Measurements from ENCODE around the gene CADPS2.

The CADPS2 gene

DNA sequence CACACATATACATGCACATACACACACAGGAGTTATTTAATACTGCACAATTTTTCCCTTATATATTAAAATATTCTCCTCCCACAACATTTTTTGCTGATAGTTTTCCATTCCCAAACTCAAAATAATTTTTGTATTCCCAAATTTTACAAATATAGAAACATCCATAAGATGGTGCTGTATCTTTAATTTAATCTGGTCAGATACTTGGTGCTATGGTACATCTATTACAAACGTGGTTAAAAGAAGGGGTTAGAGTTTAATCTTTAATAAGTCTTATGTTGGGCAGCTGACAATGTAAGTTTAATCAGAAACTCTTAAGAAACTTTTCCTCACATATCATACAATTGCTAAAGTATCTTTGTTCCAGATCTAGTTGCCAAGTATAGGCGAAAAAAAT, 10.2 kb upstream of the CADPS2 start:
- TF ChIP-seq, protein P1, sequence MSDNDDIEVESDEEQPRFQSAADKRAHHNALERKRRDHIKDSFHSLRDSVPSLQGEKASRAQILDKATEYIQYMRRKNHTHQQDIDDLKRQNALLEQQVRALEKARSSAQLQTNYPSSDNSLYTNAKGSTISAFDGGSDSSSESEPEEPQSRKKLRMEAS (IDR thresholded peaks at IDR 0.05): no peak
- TF ChIP-seq, protein P2, sequence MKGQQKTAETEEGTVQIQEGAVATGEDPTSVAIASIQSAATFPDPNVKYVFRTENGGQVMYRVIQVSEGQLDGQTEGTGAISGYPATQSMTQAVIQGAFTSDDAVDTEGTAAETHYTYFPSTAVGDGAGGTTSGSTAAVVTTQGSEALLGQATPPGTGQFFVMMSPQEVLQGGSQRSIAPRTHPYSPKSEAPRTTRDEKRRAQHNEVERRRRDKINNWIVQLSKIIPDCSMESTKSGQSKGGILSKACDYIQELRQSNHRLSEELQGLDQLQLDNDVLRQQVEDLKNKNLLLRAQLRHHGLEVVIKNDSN (IDR thresholded peaks at IDR 0.05): no peak

DNA sequence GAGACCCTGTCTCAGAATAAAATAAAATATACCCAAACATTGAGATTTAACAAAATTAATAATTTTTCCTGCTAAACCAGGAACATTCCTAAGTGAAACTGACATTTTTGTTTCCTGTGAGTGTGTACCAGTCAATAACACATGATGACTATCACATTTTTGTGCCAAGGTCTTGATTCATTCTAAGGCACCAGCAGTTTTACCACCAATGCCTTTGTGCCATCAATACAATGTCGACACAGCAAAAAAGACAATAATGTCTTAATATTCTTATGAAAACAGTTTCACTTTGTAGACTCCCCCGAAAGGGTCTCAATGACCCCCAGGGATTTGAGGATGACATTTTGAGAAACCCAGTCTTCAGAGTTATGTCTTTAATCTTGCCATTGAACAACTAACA, 7.2 kb upstream of the CADPS2 start:
- no peak for TF ChIP-seq NFIC (IDR thresholded peaks at IDR 0.05)
- no peak for TF ChIP-seq EGR1 (IDR thresholded peaks at IDR 0.05)
- no peak for TF ChIP-seq ZBTB7A (IDR thresholded peaks at IDR 0.05; ENCODE audit: low read depth)
- no peak for TF ChIP-seq FOXM1 (IDR thresholded peaks at IDR 0.05; ENCODE audit: borderline replicate concordance, low read depth)
- no peak for TF ChIP-seq TEAD4 (IDR thresholded peaks at IDR 0.05)
- no peak for TF ChIP-seq TCF12 (IDR thresholded peaks at IDR 0.05; ENCODE audit: low read depth)
- no peak for TF ChIP-seq TAF1 (IDR thresholded peaks at IDR 0.05; ENCODE audit: low read depth)
- no peak for TF ChIP-seq RAD21 (IDR thresholded peaks at IDR 0.05; ENCODE audit: low read depth)
- TF ChIP-seq, protein P1 (IDR thresholded peaks at IDR 0.05): no peak

DNA sequence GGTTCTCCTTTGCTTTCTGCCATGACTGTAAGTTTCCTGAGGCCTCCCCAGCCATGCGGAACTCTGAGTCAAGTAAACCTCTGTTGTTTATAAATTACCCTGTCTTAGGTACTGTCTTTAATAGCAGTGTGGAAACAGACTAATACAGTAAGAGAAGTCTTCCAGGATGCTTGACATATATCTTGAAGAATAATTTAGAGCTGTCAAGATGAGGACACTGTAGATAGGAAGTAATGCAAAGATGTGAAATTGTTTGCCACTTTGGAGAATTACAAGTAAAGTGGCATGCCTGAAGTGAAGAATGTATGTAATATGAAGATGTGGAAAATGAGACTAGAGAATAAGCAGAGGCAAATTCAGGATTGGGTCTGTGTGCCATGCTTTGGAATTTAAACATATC, 2.9 kb upstream of the CADPS2 start:
- TF ChIP-seq CREB1 (IDR thresholded peaks at IDR 0.05; ENCODE audit: low read depth) (no peak), CEBPB (IDR thresholded peaks at IDR 0.05) (no peak), RAD21 (IDR thresholded peaks at IDR 0.05; ENCODE audit: low read depth) (no peak), EGR1 (IDR thresholded peaks at IDR 0.05) (no peak), TCF12 (IDR thresholded peaks at IDR 0.05; ENCODE audit: low read depth) (no peak), TAF1 (IDR thresholded peaks at IDR 0.05; ENCODE audit: low read depth) (no peak), FOXM1 (IDR thresholded peaks at IDR 0.05; ENCODE audit: borderline replicate concordance, low read depth) (no peak), TEAD4 (IDR thresholded peaks at IDR 0.05) (no peak), EP300 (IDR thresholded peaks at IDR 0.05; ENCODE audit: borderline replicate concordance) (no peak), YY1 (IDR thresholded peaks at IDR 0.05; ENCODE audit: low read depth) (no peak), ZBTB7A (IDR thresholded peaks at IDR 0.05; ENCODE audit: low read depth) (no peak), NFIC (IDR thresholded peaks at IDR 0.05) (no peak)
- TF ChIP-seq, protein P1 (IDR thresholded peaks at IDR 0.05): no peak
- TF ChIP-seq, protein P3, sequence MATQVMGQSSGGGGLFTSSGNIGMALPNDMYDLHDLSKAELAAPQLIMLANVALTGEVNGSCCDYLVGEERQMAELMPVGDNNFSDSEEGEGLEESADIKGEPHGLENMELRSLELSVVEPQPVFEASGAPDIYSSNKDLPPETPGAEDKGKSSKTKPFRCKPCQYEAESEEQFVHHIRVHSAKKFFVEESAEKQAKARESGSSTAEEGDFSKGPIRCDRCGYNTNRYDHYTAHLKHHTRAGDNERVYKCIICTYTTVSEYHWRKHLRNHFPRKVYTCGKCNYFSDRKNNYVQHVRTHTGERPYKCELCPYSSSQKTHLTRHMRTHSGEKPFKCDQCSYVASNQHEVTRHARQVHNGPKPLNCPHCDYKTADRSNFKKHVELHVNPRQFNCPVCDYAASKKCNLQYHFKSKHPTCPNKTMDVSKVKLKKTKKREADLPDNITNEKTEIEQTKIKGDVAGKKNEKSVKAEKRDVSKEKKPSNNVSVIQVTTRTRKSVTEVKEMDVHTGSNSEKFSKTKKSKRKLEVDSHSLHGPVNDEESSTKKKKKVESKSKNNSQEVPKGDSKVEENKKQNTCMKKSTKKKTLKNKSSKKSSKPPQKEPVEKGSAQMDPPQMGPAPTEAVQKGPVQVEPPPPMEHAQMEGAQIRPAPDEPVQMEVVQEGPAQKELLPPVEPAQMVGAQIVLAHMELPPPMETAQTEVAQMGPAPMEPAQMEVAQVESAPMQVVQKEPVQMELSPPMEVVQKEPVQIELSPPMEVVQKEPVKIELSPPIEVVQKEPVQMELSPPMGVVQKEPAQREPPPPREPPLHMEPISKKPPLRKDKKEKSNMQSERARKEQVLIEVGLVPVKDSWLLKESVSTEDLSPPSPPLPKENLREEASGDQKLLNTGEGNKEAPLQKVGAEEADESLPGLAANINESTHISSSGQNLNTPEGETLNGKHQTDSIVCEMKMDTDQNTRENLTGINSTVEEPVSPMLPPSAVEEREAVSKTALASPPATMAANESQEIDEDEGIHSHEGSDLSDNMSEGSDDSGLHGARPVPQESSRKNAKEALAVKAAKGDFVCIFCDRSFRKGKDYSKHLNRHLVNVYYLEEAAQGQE (IDR thresholded peaks at IDR 0.05; ENCODE audit: low read depth): no peak
- TF ChIP-seq, protein P2 (IDR thresholded peaks at IDR 0.05): no peak

DNA sequence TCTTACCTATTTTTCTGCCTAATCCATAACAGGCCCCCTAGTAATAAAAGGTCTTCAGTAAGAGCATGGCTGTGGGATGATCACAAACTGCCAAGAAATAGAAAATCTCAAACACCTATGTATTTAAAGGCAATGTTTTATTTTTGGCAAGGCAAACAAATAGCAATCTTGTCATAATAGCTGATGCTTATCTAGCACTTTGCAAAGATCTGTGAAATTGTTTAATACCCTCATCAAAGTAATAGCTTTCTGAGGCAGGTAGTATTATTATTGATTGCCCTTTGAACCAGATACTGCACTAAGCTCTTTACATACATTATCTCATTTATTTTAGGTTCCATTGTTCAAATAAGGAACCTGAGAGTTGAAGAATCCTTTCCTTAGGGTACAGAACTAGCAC, 1.6 kb upstream of the CADPS2 start:
- TF ChIP-seq ZBTB7A (IDR thresholded peaks at IDR 0.05; ENCODE audit: low read depth) (no peak), RAD21 (IDR thresholded peaks at IDR 0.05; ENCODE audit: low read depth) (no peak)

DNA sequence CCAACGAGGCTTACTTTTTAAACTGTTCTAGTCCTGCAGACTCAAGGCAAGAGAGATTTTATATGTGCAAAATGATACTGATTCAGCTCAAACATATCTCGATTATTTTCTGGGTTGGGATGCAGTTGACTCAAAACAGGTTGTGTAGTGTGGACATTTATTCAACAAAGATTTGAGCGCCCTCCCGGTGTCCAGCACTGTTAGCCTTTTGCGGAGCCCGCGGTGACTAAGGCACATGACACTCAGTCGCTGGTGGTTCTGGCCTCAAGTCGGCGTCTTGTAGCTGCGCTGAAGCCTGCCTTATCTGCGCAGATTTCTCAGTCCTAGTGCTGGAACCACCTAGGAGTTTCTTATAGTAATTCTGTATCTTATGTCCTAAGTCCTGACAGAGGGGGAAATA, 938 bp upstream of the CADPS2 start:
- no peak for TF ChIP-seq TEAD4 (IDR thresholded peaks at IDR 0.05)
- TF ChIP-seq CEBPB (IDR thresholded peaks at IDR 0.05): no peak
- TF ChIP-seq EGR1 (IDR thresholded peaks at IDR 0.05): no peak
- TF ChIP-seq, protein P3 (IDR thresholded peaks at IDR 0.05; ENCODE audit: low read depth): no peak
- no peak for TF ChIP-seq FOXM1 (IDR thresholded peaks at IDR 0.05; ENCODE audit: borderline replicate concordance, low read depth)
- TF ChIP-seq, protein P2 (IDR thresholded peaks at IDR 0.05): no peak
- TF ChIP-seq YY1 (IDR thresholded peaks at IDR 0.05; ENCODE audit: low read depth): no peak
- TF ChIP-seq NFIC (IDR thresholded peaks at IDR 0.05): no peak
- no peak for TF ChIP-seq CREB1 (IDR thresholded peaks at IDR 0.05; ENCODE audit: low read depth)

DNA sequence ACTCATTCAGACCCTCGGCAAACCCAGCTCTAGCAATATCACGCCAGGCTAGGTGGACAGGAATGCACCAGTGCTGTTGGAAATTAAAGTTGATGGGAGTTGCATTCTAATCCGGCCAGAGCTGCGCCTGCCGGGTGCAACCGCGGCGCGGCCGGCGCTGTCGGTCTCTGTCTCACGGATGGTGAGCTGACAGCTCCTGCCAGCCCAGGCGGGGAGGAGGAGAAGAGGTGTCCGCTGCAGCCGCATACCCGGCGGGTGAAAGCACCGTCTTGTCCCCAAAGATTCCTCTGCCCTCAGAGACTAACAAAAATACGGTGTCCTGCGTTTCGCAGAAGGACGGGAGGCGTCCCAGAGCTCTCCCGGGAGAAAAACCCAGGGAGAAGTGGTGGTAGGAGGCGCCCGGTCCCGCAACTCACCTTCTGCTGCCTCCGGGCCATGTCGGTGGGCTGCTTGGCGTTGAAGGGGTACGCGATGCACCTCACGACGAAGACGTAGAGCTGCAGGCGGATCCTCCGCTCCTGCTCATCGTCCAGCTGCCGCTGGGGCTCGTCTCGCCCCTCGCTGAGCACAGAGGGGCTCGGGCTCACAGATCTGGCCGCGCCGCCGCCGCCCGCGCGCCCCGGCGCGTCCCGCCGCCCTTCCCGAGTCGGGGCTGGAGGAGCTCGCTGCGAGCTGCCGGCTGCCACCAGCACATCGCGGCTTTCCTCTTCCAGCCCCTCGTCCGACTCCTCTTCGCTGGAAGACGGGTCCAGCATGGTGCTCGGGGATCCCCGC, 490 bp downstream of the CADPS2 start:
- no peak for TF ChIP-seq CREB1 (IDR thresholded peaks at IDR 0.05; ENCODE audit: low read depth)
